OCI-LY3 (cell line): ENCODE measurements around the gene EPYC.

Experiments
- EZH2phosphoT487 ChIP-seq: fragments of 200-600 bp; shearing (Covaris generic); IDR thresholded peaks from 2 replicates; pipeline ENCODE4 v1.6.1; 2018; ENCODE audit warnings: antibody characterized with exemption, mixed run types, low read depth
- TF ChIP-seq, protein P1 (sequence below): fragments of 200-600, 300-600 bp; sonication (generic); IDR thresholded peaks from 2 replicates; pipeline ENCODE4 v1.5.1; 2014; ENCODE audit warnings: antibody characterized with exemption, low read length, low read depth

DNA sequence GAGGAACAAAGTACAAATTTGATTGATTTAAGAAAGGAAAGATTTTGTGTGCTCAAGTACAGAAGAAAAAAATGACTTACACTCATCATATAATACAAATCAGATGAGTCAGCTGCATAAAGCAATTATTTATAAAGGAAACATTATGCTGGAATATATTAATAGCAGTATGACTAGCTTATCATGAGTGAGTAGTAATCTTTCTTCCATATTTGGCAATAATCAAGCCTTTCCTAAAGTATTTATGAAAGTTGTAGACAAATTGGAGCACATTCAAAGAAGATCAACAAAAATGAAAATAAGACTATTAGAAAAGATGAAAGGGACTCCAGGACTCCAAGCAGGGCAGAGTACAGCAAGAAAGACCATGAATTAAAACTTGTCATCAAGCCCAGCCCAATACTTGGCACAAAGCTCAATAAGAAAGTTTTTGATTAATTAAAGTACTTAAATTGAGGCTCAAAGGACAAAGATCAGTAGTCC, 82.6 kb downstream of the EPYC start:
- TF ChIP-seq, protein P1, sequence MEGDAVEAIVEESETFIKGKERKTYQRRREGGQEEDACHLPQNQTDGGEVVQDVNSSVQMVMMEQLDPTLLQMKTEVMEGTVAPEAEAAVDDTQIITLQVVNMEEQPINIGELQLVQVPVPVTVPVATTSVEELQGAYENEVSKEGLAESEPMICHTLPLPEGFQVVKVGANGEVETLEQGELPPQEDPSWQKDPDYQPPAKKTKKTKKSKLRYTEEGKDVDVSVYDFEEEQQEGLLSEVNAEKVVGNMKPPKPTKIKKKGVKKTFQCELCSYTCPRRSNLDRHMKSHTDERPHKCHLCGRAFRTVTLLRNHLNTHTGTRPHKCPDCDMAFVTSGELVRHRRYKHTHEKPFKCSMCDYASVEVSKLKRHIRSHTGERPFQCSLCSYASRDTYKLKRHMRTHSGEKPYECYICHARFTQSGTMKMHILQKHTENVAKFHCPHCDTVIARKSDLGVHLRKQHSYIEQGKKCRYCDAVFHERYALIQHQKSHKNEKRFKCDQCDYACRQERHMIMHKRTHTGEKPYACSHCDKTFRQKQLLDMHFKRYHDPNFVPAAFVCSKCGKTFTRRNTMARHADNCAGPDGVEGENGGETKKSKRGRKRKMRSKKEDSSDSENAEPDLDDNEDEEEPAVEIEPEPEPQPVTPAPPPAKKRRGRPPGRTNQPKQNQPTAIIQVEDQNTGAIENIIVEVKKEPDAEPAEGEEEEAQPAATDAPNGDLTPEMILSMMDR: no peak
- TF ChIP-seq EZH2phosphoT487: no peak
